GM18508 (cell line): ENCODE results near the gene MAU2.

Source experiments
- ATAC-seq: cut with Tn5 transposase; IDR thresholded peaks from one replicate; pipeline ENCODE4 v1.9.1; 2021; ENCODE audit warnings: moderate number of reproducible peaks; ENCODE audit not compliant: insufficient read depth, unreplicated experiment

MAU2 gene

GRCh38 chr19:19406878-19407632, 86.4 kb downstream of the MAU2 start:
- ATAC-seq: no peak

- ATAC-seq: no peak
Measured at GRCh38 chr19:19407633-19407930, 87.0 kb downstream of the MAU2 start.
